GM21786 (cell line): ENCODE data around the gene MAN2A1.
"Not testable (repeated sequence)": the region's sequence is repeated elsewhere in the genome, so short reads cannot be mapped to it uniquely, and the experiment has no call there.

Experiments
- ATAC-seq: cut with Tn5 transposase; IDR thresholded peaks from one replicate; pipeline ENCODE4 v1.9.1; 2021; ENCODE audit not compliant: unreplicated experiment

The MAN2A1 gene

GRCh38 chr5:109857405-109858031, 167.8 kb downstream of the MAN2A1 start:
- ATAC-seq: no peak

- ATAC-seq: no peak
Observed at GRCh38 chr5:109859537-109859936, 169.8 kb downstream of the MAN2A1 start.

GRCh38 chr5:109862301-109862700, 172.6 kb downstream of the MAN2A1 start:
- no peak for ATAC-seq

- ATAC-seq: no peak
Observed at GRCh38 chr5:109863752-109864151, 174.0 kb downstream of the MAN2A1 start.

GRCh38 chr5:109865637-109866036, 175.9 kb downstream of the MAN2A1 start:
- no peak for ATAC-seq

GRCh38 chr5:109866051-109866450, 176.3 kb downstream of the MAN2A1 start:
- no peak for ATAC-seq

- no peak for ATAC-seq
Observed at GRCh38 chr5:109868737-109869136, 179.0 kb downstream of the MAN2A1 start.

- ATAC-seq: no peak
Observed at GRCh38 chr5:109873687-109874086, 184.0 kb downstream of the MAN2A1 start.

GRCh38 chr5:109874108-109874507, 184.4 kb downstream of the MAN2A1 start:
- no peak for ATAC-seq

- no peak for ATAC-seq
Observed at GRCh38 chr5:109876030-109876725, 186.5 kb downstream of the MAN2A1 start.

GRCh38 chr5:109876941-109877669, 187.4 kb downstream of the MAN2A1 start:
- ATAC-seq: no peak

- no peak for ATAC-seq
Observed at GRCh38 chr5:109877670-109878045, 187.9 kb downstream of the MAN2A1 start.

GRCh38 chr5:109878887-109879286, 189.2 kb downstream of the MAN2A1 start:
- ATAC-seq: no peak

- ATAC-seq: no peak
Observed at GRCh38 chr5:109880907-109881685, 191.4 kb downstream of the MAN2A1 start.

GRCh38 chr5:109882546-109882945, 192.8 kb downstream of the MAN2A1 start:
- ATAC-seq: no peak

GRCh38 chr5:109884676-109885075, 194.9 kb downstream of the MAN2A1 start:
- ATAC-seq: no peak

- no peak for ATAC-seq
Observed at GRCh38 chr5:109885205-109885604, 195.5 kb downstream of the MAN2A1 start.

GRCh38 chr5:109888989-109889388, 199.3 kb downstream of the MAN2A1 start:
- ATAC-seq: no peak

- not testable (repeated sequence) for ATAC-seq
Observed at GRCh38 chr5:109893271-109893670, 203.5 kb downstream of the MAN2A1 start.

GRCh38 chr5:109898269-109899162, 208.8 kb downstream of the MAN2A1 start:
- ATAC-seq: no peak
